CD4-positive, CD25-positive, alpha-beta regulatory T cell (primary cell): ENCODE measurements around the gene ALMS1. TPM values are rescaled to one million over a fixed set of nuclear protein-coding genes. Genes with fewer than 3 reads are reported as not detected.
"Not testable (repeated sequence)": the region's sequence is repeated elsewhere in the genome, so short reads cannot be mapped to it uniquely, and the experiment has no call there.

Experiments
- ATAC-seq, 2 donors: fragments of 150-1000 bp; cut with Tn5 transposase; one replicate each; pipeline ENCODE4 v1.10.0; 2021; ENCODE audit warnings: low read depth in 2 of 2, moderate number of reproducible peaks in 2 of 2, moderate library complexity in 1 of 2
- DNase-seq, 3 donors: peaks; one replicate each; pipeline versions ENCODE4 v3.0.0 to v3.0.0-alpha.2; 2012 to 2022; ENCODE audit warnings: mixed read lengths in 1 of 3
- H3K27ac ChIP-seq: one replicate; pipeline ENCODE4 v1.7.0; 2013; ENCODE audit warnings: mild to moderate bottlenecking, low read length; ENCODE audit not compliant: insufficient read depth, poor library complexity, severe bottlenecking
- H3K27me3 ChIP-seq: one replicate; pipeline ENCODE4 v1.7.0; 2013; ENCODE audit warnings: low read length; ENCODE audit not compliant: control insufficient read depth, insufficient read depth
- H3K36me3 ChIP-seq: one replicate; pipeline ENCODE4 v1.7.0; 2013; ENCODE audit warnings: mild to moderate bottlenecking, low read length, moderate library complexity; ENCODE audit not compliant: control insufficient read depth, insufficient read depth
- H3K4me1 ChIP-seq: 2 replicates; pipeline ENCODE4 v1.7.0; 2013; ENCODE audit warnings: mild to moderate bottlenecking, low read length; ENCODE audit not compliant: insufficient read depth, control insufficient read depth, poor library complexity, severe bottlenecking
- H3K4me3 ChIP-seq: one replicate; pipeline ENCODE4 v1.7.0; 2013; ENCODE audit warnings: low read depth, mild to moderate bottlenecking, low read length, moderate library complexity
- H3K9me3 ChIP-seq, 2 experiments: 1 replicate in 1 of 2; 2 replicates in 1 of 2; pipeline ENCODE4 v1.7.0; 2013; ENCODE audit warnings: low read length in 2 of 2, mild to moderate bottlenecking in 1 of 2, moderate library complexity in 1 of 2; ENCODE audit not compliant: control insufficient read depth in 2 of 2
- H3K27ac Mint-ChIP-seq, 3 donors: one replicate each; pipeline ENCODE4 v1.8.0; 2020 to 2022; ENCODE audit warnings: mild to moderate bottlenecking in 3 of 3, mixed read lengths in 3 of 3, moderate library complexity in 2 of 3
- H3K27me3 Mint-ChIP-seq: one replicate; pipeline ENCODE4 v1.8.0; 2022; ENCODE audit warnings: mild to moderate bottlenecking, mixed read lengths
- H3K36me3 Mint-ChIP-seq: one replicate; pipeline ENCODE4 v1.8.0; 2020; ENCODE audit warnings: mixed read lengths
- H3K4me1 Mint-ChIP-seq, 4 donors: one replicate each; pipeline ENCODE4 v1.8.0; 2020 to 2022; ENCODE audit warnings: mixed read lengths in 4 of 4, mild to moderate bottlenecking in 1 of 4
- H3K4me3 Mint-ChIP-seq, 4 donors: one replicate each; pipeline ENCODE4 v1.8.0; 2020 to 2022; ENCODE audit warnings: mild to moderate bottlenecking in 4 of 4, mixed read lengths in 4 of 4, moderate library complexity in 3 of 4
- H3K9me3 Mint-ChIP-seq, 7 donors: one replicate each; pipeline ENCODE4 v1.8.0; 2020 to 2022; ENCODE audit warnings: mixed read lengths in 7 of 7, mild to moderate bottlenecking in 3 of 7, moderate library complexity in 2 of 7
- polyA plus RNA-seq, 4 donors: library from polyadenylated mRNA; unstranded; fragments of 300-500 nt; fragmentation: Illumina TruSeq; gene quantifications; one replicate each; pipeline ENCODE4 v1.2.3, GENCODE V29; 2021
- total RNA-seq: library from RNA; stranded (reverse); gene quantifications from one replicate; pipeline ENCODE4 v1.2.3, GENCODE V29; 2022

ALMS1 gene
- total RNA-seq (29.3 TPM), polyA plus RNA-seq (1 to 10 TPM; 1.6 to 3.0 (median 2.6) TPM)

GRCh38 chr2:73385504-73386341, at the start of gene ALMS1:
Gene ALMS1, plus strand, starts transcription at chr2:73385836. Its CDS starts 33 bp downstream, at chr2:73385869.
- Histone ChIP-seq H3K27me3 (no peaks in the 10 kb centered on the region), H3K9me3 (no peaks in the 10 kb centered on the region), H3K36me3 (no peaks in the 10 kb centered on the region), H3K4me3 (peak within 1 kb of the TSS; percentile 86), H3K4me1 (peaks cover 22% of the 10 kb centered on the region), H3K27ac (peak within 1 kb of the TSS; percentile 84)
- DNase-seq, result peak; percentile 85 to 97 (median 89)
- H3K27ac Mint-ChIP-seq, result peak within 1 kb of the TSS; percentile 93 to 97 (median 97)
- peaks cover 14 to 42% (median 33%) of the 10 kb centered on the region in 4 donors for H3K4me1 Mint-ChIP-seq
- H3K36me3 Mint-ChIP-seq, result peaks cover 4% of the 10 kb centered on the region
- peaks cover 0 to 2% (median 0%) of the 10 kb centered on the region in 7 donors for H3K9me3 Mint-ChIP-seq
- ATAC-seq, result peak; percentile 92 to 93
- peak within 1 kb of the TSS; percentile 88 to 94 (median 92) for H3K4me3 Mint-ChIP-seq
- H3K27me3 Mint-ChIP-seq, result no peaks in the 10 kb centered on the region

GRCh38 chr2:73337828-73338227, 47.8 kb upstream of the ALMS1 start:
- ATAC-seq (no peak), DNase-seq (peak in 1 of 3 donors; percentile 8)
- peaks cover 21% of the 10 kb centered on the region for H3K27me3 Mint-ChIP-seq
- H3K4me1 Mint-ChIP-seq, result peaks cover 0 to 2% (median 0%) of the 10 kb centered on the region in 4 donors
- H3K9me3 Mint-ChIP-seq, result peaks cover 0 to 11% (median 3%) of the 10 kb centered on the region in 7 donors
- Histone ChIP-seq H3K4me3 (no peak overlapping the region), H3K9me3 (peaks cover 5 to 8% of the 10 kb centered on the region in 2 experiments), H3K4me1 (no peaks in the 10 kb centered on the region), H3K27ac (no peak overlapping the region), H3K36me3 (no peaks in the 10 kb centered on the region), H3K27me3 (peaks cover 8% of the 10 kb centered on the region)
- no peak overlapping the region for H3K4me3 Mint-ChIP-seq
- H3K27ac Mint-ChIP-seq, result no peak overlapping the region
- no peaks in the 10 kb centered on the region for H3K36me3 Mint-ChIP-seq

- H3K9me3 ChIP-seq, result peaks cover 5 to 8% of the 10 kb centered on the region in 2 experiments
- ATAC-seq (no peak), DNase-seq (no peak)
- Mint-ChIP-seq H3K27me3 (peaks cover 16% of the 10 kb centered on the region), H3K9me3 (peaks cover 0 to 6% (median 2%) of the 10 kb centered on the region in 7 donors), H3K36me3 (no peaks in the 10 kb centered on the region), H3K4me3 (no peak overlapping the region), H3K27ac (no peak overlapping the region), H3K4me1 (peaks cover 0 to 2% (median 0%) of the 10 kb centered on the region in 4 donors)
- H3K27ac ChIP-seq, result no peak overlapping the region
- no peaks in the 10 kb centered on the region for H3K36me3 ChIP-seq
- no peak overlapping the region for H3K4me3 ChIP-seq
- H3K27me3 ChIP-seq, result peaks cover 5% of the 10 kb centered on the region
- H3K4me1 ChIP-seq, result no peaks in the 10 kb centered on the region
These were observed 46.4 kb upstream of the ALMS1 start for GRCh38 chr2:73339201-73339600.

DNA sequence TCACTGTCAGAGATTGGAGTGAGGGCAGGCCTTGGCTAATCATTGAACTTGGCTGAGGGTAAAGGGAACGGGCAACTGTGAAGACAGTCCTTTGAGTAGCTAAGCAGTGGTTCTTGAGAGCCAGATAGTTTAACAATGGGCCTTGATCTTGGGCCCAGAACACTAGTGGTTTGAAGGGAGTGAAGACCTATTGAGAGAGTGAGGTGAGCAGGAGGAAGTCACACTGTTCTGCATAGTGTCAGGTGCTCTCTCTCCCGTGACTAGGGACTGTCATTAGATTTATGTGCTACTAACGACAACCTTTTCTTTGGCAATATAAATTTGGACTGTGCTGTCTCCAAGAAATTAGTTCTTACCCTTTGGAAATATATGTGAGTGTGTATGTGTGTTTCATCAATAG, 44.6 kb upstream of the ALMS1 start:
- ATAC-seq (no peak), DNase-seq (no peak)
- Mint-ChIP-seq H3K9me3 (peaks cover 0 to 3% (median 0%) of the 10 kb centered on the region in 7 donors), H3K27ac (no peak overlapping the region), H3K27me3 (peaks cover 12% of the 10 kb centered on the region), H3K36me3 (no peaks in the 10 kb centered on the region), H3K4me3 (no peak overlapping the region), H3K4me1 (peaks cover 0 to 2% (median 0%) of the 10 kb centered on the region in 4 donors)
- H3K4me3 ChIP-seq, result no peak overlapping the region
- no peaks in the 10 kb centered on the region for H3K36me3 ChIP-seq
- no peaks in the 10 kb centered on the region for H3K4me1 ChIP-seq
- peaks cover 5% of the 10 kb centered on the region for H3K27me3 ChIP-seq
- no peak overlapping the region for H3K27ac ChIP-seq
- H3K9me3 ChIP-seq, result no peaks in the 10 kb centered on the region

DNA sequence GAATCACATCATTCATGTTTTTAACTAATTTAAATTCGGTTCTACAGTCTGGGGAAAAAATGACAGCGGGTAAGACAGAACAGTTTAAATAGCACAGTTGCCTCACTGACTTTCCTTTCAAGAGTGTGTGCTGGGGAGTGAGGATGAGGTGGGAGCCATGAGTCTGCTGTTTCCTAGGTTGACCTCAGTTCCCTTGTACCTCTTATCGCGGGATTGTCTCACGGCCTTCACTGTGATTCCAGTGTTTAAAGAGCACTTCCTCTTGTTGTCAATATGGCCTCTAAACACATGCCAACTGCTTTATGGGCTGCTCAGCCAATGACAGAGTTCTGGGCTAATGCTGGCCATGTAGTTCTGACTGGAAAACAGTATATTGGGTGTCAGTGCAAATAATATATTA, 41.6 kb upstream of the ALMS1 start:
- Mint-ChIP-seq H3K9me3 (peaks cover 0 to 3% (median 0%) of the 10 kb centered on the region in 7 donors), H3K4me3 (no peak overlapping the region), H3K4me1 (no peaks in the 10 kb centered on the region), H3K27me3 (peaks cover 20% of the 10 kb centered on the region), H3K27ac (no peak overlapping the region), H3K36me3 (no peaks in the 10 kb centered on the region)
- no peaks in the 10 kb centered on the region for H3K4me1 ChIP-seq
- no peak overlapping the region for H3K4me3 ChIP-seq
- H3K27me3 ChIP-seq, result peaks cover 3% of the 10 kb centered on the region
- H3K36me3 ChIP-seq, result no peaks in the 10 kb centered on the region
- ATAC-seq (no peak), DNase-seq (no peak)
- H3K27ac ChIP-seq, result no peak overlapping the region
- H3K9me3 ChIP-seq, result no peaks in the 10 kb centered on the region

GRCh38 chr2:73344747-73345146, 40.9 kb upstream of the ALMS1 start:
- H3K9me3 Mint-ChIP-seq, H3K4me1 ChIP-seq, ATAC-seq, DNase-seq, H3K27me3 ChIP-seq, H3K4me1 Mint-ChIP-seq, H3K36me3 ChIP-seq, H3K27ac ChIP-seq, H3K9me3 ChIP-seq, H3K36me3 Mint-ChIP-seq, H3K4me3 ChIP-seq, H3K4me3 Mint-ChIP-seq: not testable (repeated sequence)
- H3K27ac Mint-ChIP-seq, result peak overlapping the region in 1 of 3 donors; percentile 40
- peaks cover 20% of the 10 kb centered on the region for H3K27me3 Mint-ChIP-seq

DNA sequence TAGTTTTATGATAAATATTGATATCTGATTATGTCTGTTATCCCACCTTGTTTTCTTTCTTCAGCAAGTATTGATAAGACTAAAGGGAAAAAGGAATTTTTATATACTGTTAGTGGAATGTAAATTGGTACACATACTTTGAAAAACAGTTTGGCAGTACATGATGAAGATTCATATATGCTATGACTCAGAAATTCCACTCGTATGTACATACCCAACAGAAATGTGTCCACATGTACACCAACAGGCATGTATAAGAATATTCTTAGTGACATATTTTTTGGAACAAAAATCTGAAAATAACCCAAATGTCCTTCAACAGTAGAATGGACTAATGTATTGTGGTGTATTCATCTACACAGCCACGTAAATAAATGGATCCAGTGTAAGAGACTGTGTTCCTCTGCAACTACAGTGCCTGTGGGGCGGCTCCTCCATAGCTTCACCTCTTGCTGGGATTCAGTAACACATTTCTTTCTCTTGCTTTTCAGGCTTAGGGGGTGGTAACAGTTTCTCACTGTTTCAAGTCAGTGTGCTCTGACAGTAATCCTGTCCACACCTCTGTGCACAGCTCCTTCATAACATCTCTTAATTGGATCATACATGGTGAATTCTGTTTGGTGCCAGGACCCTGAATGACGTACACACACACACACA, 35.5 kb upstream of the ALMS1 start:
- ATAC-seq, result no peak
- H3K9me3 ChIP-seq, result no peaks in the 10 kb centered on the region
- Mint-ChIP-seq H3K27ac (no peak overlapping the region), H3K36me3 (no peaks in the 10 kb centered on the region), H3K9me3 (peaks cover 0 to 3% (median 0%) of the 10 kb centered on the region in 7 donors), H3K4me1 (no peaks in the 10 kb centered on the region), H3K27me3 (peaks cover 35% of the 10 kb centered on the region), H3K4me3 (no peak overlapping the region)
- H3K27ac ChIP-seq, result no peak overlapping the region
- no peaks in the 10 kb centered on the region for H3K4me1 ChIP-seq
- DNase-seq, result no peak
- no peak overlapping the region for H3K4me3 ChIP-seq
- H3K27me3 ChIP-seq, result peaks cover 7% of the 10 kb centered on the region
- H3K36me3 ChIP-seq, result no peaks in the 10 kb centered on the region
